Activated naive CD4-positive, alpha-beta T cell treated with Interleukin-2 at 50 U/mL for 16 hours (primary cell): ENCODE measurements around the gene CROCC2.

Experiments used
- DNase-seq: peaks from one replicate; pipeline ENCODE4 v3.0.0-alpha.2; 2020

CROCC2 gene

DNA sequence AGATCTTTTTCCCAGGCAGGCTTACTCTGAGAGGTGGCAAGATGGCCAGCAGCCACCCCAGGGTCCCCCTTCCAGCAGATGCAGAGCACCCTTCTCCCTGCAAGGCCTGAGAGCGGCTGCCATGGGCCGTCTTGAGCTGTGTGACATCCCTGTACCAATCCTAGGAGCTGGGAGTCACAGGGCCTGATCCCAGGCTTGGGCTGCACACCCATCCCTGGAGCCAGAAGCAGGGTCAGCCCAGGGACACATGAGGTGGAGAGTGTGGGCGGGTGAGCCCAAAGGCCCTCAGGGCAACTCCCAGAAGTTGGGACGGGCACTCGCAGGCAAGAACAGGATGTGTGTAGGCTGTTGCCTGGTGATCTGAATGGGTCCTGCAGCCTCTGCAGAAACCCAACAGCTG, 40.5 kb downstream of the CROCC2 start:
- no peak for DNase-seq

DNA sequence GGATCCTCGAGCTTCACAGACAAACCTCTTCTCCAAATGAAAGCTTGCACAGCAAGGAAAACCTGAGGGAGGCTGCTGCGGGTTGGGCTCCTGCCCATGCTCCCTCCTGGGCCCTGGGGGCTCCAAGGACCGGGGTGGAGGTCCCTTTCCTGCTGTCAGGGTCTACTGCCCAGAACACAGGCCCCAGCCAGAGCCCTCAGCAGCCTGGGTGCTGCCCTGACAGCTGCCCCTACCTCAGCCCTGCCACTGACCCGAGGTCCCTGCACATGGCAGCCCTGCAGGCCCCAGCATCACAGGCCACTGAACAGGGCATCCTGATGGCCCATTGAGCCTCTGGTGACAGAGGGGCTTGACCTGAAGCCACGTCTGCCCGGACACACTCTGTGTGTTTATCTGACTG, 41.0 kb downstream of the CROCC2 start:
- no peak for DNase-seq

DNA sequence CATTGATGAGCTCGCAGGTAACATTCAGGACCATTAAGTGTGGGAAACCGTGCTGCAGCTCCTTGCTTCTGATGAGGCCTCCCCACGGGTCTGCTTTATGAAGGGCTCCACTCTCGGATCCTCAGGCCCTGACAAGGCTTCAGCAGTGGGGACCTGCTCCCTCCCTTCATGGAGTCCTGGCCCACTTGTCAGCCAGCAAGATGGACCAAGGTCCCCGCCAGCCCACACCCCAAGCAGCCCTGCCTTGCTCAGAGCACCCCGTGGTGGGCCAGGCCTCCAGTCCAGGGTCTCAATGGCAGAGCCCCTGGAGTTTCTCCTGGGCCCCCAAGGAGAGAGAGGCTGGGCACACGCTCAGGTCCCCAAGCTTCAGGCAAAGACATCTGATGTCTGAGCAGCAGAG, 41.5 kb downstream of the CROCC2 start:
- DNase-seq = no peak

DNA sequence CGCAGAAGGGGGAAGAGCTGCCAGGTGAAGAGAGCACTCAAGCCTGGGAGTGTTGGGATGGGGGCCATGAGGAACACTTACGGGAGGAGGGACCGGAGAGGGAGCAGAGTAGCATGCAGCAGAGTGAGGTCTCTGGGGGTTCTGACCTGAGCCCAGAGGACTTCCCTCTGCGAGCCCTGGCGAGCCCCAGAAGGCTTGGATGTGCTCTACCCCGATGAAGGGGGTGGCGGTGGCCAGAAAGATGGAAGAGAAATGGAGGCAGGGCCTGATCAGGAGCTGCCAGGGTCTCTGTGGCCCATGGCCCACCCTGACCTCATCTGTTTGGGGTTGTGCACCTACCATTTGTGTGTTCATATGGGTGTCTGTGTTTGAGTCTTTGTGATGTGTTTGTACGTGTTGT, 42.0 kb downstream of the CROCC2 start:
- no peak for DNase-seq

DNA sequence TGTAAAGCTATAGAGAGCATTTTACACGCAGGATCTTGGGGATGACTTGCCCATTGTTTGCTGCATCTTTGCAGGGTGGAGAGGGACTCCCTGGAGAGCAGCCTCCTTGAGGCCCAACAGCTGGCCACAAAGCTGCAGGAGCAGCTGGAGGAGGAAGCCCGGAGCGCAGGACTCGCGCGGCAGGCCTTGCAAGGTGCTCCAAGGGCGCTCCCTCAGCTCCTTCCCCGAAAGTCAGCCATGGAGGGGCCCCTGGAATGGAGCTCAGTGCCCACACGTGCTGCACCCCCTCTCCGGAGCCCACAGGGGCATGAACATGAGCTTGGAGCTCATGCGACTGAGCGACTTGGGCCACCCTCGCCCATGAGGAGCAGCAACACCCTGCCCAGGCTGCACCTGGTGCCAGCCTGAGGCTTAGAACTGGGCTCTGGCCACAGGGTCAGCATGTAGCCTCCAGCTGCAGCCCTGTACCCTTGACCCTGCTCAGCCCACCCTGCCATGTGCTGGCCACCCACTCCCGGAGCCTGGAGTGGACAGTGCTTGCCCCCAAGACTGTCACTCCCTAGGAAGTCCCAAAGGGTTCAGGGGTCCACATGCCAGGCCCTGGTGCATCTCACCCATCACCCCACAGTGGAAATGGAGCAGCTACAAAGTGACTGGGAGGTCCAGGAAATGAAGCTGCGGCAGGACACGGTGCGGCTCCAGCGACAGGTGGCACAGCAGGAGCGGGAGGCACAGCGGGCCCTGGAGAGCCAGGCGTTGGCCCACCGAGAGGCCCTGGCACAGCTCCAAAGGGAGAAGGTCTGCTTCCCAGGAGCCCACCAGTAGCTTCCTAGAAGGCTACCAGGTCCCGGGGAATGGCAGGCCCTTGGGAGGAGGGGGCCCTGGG, 43.0 kb downstream of the CROCC2 start:
- no peak for DNase-seq

DNA sequence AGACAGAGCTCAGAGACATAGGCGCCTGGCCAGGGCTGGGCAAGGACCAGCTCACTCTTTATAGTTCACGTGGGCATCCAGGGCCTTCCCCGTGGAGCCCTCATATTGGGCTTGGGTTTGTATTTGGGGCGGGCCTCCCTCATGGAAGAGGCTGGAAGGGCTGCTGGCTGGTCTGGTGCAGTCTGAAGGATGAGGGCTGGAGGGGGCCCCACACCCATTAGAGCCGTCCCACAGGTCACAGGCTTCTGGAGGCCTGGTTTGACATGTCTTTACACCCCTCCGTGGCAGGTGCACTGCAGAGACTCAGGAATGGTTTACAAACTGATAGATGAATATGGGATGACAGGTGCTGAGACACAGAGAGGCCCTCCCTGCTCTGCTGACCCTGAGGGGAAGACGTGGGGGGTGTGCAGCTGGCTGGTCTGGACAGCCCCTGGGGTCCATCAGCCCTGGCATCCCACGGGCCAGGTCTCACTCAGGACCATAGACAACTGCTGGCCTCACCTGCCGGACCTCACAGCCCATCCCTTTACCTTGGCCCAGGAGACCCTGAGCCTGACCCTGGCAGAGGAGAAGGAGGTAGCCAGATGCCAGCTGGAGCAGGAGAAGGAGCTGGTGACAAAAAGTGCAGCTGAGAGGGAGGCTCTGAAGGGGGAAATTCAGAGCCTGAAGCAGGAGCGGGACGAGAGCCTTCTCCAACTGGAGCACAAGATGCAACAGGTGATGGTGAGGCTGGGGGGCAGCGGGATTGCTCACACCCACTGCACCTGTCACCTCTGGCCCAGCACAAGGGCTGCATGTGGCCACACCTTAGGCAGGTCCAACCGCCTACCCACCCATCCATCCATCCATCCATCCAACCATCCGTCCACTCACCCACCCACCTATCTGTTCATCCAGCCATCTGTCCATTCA, 43.9 kb downstream of the CROCC2 start:
- no peak for DNase-seq

DNA sequence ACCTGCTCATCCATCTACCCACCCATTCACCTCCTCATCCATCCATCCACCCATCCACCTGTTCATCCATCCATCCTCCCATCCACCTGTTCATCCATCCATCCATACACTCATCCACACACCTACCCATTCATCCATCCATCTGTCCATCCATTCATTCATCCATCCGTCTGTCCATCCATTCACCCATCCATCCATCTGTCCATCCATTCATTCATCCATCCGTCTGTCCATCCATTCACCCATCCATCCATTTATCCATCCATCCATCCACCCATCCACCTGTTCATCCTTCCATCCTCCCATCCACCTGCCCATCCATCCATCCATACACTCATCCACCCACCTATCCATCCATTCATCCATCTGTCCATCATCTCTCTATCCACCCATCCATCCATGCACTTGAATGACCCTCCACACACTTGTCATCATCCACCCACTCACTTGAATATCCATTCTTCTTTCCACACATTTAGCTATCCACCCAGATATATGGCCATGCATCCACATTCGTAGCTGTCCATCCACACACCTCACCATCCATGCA, 45.0 kb downstream of the CROCC2 start:
- no peak for DNase-seq

DNA sequence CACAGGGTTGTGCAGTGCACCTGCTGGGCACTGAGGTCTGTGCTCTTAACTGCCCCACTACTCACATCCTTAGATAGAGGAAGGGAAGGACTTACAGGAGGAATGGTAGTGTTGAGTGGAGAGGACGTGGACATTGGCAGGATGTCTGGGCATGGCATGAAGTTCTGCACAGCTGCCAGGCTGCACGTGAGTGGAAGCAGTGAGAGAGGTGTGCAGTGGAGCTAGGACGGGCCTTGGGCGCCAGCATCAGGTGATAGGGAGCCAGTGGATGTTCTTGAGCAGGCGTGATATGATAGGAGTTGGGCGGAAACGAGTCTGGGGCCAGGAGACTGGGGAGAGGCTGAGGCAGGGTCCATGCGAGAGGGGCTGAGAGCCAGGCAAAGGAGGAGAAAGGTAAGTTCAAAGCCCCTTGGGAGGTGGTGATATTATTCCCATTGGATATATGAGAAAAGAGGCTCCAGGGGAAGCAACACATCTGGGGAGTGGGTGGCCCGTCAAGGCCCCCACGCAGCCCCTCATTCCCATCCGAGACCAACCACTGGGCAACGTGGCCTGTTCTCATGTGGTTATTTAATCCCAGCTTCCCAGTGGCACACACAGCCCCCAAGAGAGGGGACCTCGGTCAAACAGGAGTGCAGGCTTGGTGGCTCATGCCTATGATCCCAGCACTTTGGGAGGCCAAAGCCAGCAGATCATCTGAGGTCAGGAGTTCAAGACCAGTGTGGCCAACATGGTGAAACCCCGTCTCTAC, 46.5 kb downstream of the CROCC2 start:
- no peak for DNase-seq

DNA sequence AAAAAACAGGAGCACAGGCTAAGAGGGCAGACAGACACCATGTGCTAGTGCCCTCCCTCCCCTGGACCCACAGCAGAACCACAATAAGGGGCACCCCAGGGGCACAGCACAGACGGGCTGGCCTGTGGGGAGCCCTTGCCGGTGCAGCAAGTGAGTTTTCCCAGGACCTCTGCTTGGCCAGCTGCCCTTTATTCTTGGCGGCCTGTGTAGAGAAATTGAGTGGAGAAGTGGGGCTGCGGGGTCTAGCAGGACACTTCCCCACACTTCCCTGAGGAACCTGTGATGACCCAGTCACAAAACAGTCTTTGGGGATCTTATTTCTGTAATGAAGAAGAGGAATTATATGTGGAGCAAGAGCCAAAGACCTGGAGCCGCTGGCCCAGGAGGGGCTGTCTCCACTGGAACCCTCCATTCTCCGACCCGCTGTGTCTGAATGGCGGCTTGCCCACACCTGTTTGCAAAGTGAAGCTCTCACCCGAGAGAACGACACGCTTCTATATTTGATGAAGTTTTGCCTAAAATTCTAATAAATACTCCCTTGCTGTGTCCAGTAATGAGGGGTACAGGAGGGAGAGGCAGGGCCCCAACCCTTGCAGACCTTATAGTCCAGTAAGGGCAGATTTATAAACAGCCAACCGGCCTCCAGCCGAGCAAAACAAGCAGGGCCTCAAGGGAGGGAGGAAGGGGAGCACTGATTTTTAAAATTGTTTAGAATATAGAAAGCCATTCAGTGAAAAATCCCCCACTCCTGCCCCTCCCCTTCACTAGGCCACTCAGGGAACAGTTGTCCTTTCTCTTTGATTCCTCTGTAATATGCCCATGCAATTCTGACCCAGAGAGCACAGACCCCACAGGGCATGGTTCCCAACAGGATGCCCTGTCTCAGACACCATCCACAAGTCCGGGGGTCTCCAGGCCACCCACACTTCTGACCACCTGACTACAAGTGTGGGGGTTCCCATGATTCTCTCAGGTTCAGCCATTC, 47.6 kb downstream of the CROCC2 start:
- DNase-seq = no peak

DNA sequence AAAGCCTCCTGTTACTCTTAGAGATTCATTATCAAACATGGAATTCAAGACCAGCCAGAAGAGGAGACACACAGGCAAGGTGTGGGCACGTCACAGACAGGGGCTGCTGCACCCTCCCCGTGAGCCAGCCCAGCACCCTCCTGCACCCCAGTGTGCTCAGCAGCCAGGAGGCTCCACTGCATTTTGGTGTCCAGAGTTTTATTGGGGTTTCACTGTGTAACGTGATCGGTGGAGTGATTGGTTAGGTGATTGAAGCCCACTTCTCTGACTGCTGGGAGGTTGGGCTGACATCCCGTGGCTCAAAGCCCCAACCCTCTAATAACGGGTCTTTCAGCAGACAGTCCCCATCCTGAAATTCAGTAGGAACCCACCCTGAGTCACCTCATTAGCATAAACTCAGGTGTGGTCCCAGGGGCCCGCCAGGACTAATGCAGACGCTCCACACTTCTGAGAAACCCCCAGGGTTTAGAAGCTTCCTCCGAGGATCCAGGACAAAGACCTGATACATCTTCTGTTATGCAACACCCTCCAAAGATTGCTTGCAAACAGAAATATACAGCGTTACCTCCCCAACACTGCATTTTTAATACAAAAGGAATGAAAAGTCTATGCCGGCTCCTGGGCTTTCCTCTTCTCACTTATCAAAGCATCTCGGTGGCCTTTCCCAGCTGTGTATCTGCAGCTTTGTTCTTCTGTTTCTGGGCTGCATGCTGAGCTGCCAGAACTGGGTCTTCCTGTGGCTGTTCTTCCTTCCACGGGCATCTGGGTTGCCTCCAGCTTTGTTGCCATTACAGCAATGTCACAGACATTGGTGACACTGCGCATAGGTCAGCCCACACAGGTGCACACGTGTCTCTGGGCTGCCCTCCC, 48.5 kb downstream of the CROCC2 start:
- no peak for DNase-seq

DNA sequence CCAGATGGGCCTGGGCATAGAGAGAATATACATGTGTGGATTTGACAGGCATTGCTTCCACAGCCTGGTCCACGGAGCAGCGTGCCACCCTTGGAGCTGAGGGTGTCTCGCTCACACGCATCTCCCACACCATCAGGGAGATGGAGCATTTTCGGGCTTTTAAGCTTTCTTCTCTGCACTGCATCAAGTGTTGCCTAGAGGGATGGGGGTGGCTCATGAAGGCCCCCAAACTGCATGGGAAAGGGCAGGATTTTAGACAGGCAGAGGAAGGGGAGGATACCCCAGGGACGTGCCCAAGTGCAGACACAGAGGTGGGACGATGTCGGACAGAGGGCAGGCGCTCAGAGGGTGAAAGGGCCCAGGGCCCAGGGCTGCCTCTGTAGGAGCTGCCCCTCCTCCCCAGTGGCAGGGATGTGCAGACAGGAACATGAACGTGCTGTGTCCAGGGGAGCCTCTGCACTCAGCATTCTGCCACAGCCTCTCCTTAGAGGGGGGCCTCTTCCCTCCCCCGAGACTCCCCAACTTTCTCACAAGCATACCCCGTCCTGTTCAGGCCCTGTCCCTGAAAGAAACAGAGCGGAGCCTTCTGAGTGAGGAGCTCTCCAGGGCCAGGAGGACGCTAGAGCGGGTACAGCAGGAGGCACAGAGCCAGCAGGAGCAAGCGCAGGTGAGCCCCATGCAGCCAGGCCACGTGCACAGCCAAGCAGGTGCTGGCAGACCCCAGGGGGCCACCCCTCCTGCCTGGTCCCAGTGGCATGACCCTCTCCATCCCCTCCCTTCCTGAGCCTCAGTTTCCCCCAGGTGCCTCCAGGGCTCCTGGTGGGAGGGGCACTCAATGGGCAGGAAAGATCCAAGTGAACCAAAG, 49.4 kb downstream of the CROCC2 start:
- no peak for DNase-seq

DNA sequence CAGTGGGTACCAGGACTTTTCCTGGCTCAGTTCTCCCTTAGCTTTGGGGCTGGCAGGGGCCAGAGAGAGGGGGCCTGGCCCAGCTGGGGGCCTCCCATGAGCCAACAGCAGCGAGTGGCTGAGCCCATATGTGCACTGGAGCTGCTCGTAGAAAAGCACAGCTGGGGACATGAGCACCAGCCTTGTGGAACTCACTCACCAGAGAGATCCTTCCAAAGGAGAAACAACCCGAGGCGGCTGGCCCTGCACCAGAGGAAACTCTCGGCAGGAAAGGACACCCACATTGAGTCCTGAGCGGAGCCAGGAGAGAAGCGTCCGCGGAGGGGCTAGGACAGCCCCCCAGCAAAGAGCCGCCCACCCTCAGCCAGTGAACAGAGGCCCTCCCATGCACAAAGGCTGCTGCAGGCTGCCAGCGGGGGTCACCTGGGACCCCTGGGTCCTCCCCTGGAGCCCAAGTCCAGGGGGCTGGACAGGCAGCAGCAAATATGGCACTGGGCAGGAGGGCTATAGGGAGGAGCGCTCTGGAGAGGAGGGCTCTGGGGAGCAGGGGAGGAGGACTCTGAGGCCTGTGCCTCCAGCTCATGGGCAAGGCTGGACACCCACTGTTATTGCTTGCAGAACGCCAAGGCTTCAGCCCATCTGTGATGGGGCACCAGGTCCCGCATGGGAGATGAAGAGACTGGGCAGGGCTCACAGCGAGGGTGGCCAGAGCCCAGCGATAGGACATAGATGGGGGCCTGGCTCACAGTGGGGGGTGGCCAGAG, 50.2 kb downstream of the CROCC2 start:
- DNase-seq = no peak

DNA sequence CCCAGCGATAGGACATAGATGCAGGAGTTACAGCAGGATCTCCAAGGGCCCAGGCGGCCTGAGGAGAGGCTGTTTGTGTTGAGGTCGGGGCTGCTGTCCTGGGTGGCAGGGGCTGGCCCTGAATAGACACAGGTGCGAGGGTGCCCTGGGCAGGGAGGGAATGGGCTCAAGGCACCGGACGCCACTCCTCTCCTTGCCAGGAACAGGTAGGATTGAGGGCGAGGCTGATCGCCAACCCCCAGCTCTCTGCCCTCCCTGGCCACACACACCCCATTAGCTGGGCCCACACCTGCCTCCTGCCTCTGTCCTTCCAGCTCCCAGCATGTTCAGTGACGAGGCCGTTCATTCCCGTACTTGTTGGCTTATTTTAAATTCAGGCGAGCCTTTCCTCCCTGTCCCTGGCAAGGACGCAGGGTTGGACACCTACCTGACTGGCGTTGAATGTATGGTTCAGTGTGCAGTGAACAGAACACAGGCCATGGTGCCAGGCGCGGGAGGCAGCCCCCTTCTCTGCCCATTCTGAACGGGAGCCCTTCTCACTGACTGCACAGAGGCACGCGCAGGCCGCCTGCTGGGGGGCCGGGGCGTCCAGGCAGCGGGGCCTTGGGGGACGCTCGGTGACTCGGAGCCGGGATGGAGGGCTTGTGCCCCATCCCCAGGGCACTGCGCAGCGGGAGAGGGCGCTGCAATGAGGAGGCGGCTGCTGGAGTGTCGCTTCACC, 51.0 kb downstream of the CROCC2 start:
- no peak for DNase-seq

DNA sequence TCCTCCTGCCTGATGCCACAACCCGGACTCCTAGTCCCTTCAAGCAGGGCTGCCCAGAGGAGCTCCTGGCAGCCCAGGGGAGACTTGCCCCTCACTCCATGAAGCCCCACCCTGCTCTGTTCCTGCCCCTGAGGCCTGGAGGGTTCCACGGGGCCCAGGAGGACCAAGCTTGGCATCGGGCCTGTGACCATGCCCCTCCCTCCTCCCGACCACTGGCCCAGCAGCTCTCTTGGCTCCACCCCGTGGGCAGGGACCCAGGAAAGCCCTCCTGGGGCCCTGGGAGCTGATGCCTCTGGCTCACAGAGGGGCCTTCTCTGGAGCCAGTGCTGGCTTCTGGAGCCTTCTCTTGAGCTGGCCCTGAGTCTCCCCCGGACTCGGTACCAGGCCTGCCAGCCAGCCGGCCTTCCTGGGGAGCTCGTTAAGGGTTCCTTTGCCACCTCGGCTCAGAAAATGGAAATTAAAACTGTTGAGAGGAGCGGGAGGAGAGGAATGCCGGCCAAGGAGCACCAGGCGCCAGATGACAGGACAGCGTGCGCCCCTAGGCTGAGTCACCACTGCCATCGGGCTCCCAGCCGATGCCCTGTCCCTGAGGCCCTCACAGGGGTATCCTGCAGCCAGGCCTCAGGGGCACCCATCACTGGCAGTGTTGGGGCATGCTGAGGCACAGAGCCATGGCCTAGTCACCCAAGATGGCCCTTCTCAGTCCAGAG, 51.7 kb downstream of the CROCC2 start:
- no peak for DNase-seq

DNA sequence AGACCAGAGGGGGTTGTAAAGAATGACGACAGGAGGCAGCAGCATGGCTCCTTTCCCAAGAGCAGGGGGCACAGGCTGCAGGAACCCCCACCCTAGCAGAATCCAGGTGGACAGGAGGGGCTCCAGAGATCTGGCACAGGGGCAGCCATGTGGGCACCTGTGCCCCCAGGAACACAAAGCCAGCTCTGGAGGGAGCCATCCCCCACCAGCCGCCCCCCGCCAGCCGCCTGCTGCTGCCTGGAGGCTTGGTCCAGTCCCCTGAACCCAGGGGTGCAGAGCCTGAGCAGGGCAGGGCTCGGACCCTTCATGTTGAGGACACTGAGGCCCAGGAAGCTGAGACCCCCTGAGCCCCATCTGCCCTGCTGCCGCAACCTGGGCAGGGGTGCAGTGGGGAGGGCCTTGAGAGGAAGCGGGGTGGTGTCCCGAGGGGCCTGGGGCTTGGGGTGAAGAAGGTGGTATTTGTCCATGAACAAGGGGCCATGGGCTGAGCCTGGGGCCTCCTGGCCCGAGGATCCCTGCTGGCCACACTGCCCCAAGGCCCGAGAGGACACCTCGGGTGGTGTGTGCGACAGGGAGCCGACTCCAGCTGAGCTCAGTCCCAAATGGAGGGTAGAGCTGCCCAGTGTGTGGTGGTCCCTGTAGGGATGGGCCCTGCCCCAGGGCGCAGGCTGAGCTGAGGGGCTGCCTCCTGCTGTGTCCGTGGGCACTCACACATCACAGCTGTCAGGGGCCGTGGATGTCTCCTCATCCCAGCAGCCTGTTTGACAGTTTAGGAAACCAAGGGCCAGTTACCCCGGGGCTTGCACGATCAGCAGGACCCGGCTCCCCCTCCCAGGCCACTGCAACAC, 52.5 kb downstream of the CROCC2 start:
- no peak for DNase-seq

DNA sequence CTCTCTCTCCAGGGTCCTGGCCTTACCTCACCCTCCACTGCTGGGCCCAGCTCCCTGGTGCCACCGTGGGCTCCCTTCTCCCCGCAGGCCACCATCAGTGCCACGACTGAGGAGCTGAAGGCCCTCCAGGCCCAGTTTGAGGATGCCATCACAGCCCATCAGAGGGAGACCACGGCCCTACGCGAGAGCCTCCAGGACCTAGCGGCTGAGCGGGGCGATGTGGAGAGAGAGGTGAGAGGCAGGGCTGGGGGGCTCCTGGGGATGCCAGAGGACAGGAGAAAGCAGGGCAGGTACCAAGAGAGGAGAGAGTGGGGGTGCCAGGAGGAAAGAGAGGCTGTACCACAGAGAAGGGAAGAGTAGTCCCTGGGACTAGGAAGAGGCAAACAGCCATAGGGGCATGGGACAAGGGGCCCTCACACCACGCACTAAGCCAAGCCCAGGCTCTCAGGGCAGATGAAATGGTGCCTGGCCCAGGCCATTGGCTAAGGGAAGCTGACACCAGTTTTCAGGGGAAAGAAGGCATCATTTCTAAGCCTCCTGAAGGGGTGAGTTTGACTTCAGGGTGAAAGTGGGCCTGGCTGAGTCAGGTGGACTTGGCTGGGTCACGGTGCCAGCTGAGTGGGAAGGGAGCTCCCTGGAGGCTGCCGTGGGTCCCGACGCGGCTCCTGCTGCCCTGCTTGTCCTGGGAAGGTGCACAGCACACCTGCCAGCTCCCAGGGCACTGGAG, 53.2 kb downstream of the CROCC2 start:
- no peak for DNase-seq
